ENCODE data around the gene BRD9. TPM values are rescaled to one million over a fixed set of nuclear protein-coding genes. Genes with fewer than 3 reads are reported as not detected.

BRD9 gene
- total RNA-seq, 6 experiments from 2014 or later = 10.7 to 16.7 (median 13.8) TPM

DNA sequence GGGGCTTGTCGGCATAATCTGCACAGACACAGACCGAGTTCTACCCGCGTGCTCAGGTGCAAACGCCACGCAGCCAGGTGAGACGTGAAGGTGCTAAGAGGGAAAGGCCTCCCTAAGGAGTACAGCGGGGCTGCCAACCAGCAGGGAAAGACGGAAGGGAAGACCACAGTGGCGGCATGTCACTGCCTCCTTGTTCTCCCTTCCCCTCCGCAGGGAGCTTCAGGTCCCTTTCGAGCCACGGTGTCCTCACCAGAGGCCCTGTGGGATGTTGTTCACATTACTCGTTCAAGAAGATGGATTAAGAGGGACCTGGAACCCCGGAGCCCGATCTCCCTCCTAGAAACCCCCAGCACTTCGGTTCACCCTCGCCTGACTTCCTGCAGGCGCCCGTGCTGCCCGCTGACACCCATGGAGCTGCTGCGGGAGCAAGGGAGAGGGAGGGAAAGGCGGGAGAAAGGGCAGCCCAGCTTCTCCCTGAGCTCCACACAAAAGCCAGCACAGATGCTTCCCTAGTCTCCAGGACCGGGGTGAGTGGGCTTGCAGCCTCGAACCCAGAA, 686 bp downstream of the BRD9 start:
- intact Hi-C loops (cut with DNase I) = no loop called here
- Histone ChIP-seq H3K4me3 (peak overlapping the region; percentile 79 to 86 (median 82)), H3K27me3 (no peaks in the 10 kb centered on the region), H3K27ac (peak overlapping the region; percentile 58 to 82 (median 76)), H3K36me3 (peaks cover 6 to 32% (median 15%) of the 10 kb centered on the region in 4 donors), H3K4me1 (peaks cover 0 to 9% (median 0%) of the 10 kb centered on the region in 4 donors), H3K9me3 (no peaks in the 10 kb centered on the region)
- TF ChIP-seq POLR2A (IDR thresholded peaks at IDR 0.05) = no peak
- no peak for TF ChIP-seq CTCF (IDR thresholded peaks at IDR 0.05)
- ATAC-seq (peak; percentile 52 to 69 (median 60)), DNase-seq (peak in 1 of 3 donors; percentile 35)
- 13% methylated on average over 16 of the region's 25 CpGs for WGBS (ENCODE audit: insufficient coverage, low coverage, low lambda C conversion rate, missing lambda C conversion rate)

DNA sequence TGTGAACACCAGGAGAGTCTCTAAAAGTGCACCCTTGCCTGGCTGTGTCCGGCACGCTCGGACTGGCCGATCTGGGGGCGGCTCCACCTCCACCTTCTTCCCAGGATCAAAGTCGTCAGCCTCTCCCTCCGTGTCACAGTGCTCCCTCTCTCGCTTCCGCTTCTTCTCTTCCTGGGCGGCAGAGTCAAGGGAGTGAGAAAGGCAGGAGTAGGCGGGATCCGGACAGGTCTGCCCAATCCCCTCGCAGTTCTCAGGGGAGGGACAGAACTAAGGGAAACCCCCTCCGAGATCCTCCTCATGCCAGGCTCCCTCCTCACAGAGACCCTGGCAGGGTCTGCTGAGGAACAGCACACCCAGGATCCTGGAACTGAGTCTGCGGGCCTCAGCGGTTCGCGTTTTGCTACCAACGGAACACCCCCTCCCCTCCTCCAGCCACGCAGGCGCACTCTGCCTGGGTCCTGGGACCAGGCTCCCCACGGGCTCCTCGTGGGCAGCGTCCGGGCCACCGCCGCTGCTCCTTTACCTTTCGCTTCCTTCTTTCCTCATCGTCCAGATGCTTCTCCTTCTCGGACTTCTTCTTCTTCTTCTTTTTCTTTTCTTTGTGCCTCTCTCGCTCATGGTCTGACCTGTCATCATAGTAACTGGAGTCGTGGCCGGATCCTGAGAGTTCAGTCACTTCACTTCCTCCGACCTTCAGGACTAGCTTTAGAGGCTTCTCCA, 1.3 kb downstream of the BRD9 start:
- Histone ChIP-seq H3K36me3 (peaks cover 12 to 38% (median 21%) of the 10 kb centered on the region in 4 donors), H3K27me3 (no peaks in the 10 kb centered on the region), H3K4me3 (peak overlapping the region; percentile 79 to 86 (median 82)), H3K4me1 (peaks cover 0 to 9% (median 0%) of the 10 kb centered on the region in 4 donors), H3K27ac (no peak overlapping the region), H3K9me3 (no peaks in the 10 kb centered on the region)
- 61% methylated on average over 11 of the region's 34 CpGs for WGBS (ENCODE audit: insufficient coverage, low coverage, low lambda C conversion rate, missing lambda C conversion rate)
- ATAC-seq = no peak
- TF ChIP-seq POLR2A (IDR thresholded peaks at IDR 0.05) (no peak), CTCF (IDR thresholded peaks at IDR 0.05) (no peak)
- intact Hi-C loops (cut with DNase I) = no loop called here
- DNase-seq = no peak

DNA sequence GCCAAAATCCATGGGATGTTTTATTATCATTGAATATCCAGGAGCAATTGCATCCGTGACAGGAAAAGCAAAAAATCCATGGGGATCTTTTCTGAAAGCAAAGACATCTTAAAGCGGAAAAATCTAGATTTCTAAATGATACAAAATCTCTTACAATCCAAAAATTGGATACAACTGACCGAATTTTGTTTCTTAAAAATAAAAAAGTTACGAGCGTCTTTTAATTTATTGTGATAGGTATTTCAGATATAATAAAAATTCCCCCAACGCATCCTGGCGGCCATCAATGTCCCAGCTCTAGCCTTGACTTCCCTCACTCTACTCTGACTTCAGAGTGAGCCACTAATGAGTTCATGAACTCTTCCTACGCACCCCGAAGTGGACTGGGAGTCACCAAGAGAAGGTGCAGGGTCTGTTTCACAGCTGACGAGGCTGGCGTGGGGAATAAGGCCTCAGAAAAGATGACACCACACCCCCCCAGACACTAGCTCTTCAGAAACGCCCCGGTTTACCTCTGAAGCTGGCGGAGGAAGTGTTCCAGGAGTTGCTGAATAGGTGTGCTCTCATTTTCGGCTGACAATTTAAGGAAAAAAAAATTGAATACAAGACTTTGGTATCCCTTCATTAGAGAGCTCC, 3.4 kb downstream of the BRD9 start:
- no peak overlapping the region for H3K4me3 ChIP-seq
- H3K4me1 ChIP-seq = peaks cover 0 to 9% (median 0%) of the 10 kb centered on the region in 4 donors
- no peak overlapping the region for H3K27ac ChIP-seq
- DNase-seq (no peak), ATAC-seq (no peak)
- no peaks in the 10 kb centered on the region for H3K9me3 ChIP-seq
- peaks cover 13 to 56% (median 32%) of the 10 kb centered on the region in 4 donors for H3K36me3 ChIP-seq
- intact Hi-C loops (cut with DNase I) = no loop called here
- WGBS (ENCODE audit: insufficient coverage, low coverage, low lambda C conversion rate, missing lambda C conversion rate) = 90% methylated on average over 15 of the region's 15 CpGs
- TF ChIP-seq POLR2A (IDR thresholded peaks at IDR 0.05) (no peak), CTCF (IDR thresholded peaks at IDR 0.05) (no peak)
- H3K27me3 ChIP-seq = no peaks in the 10 kb centered on the region

GRCh38 chr5:888638-889035, 4.0 kb downstream of the BRD9 start:
- Histone ChIP-seq H3K9me3 (no peaks in the 10 kb centered on the region), H3K4me1 (peaks cover 0 to 9% (median 0%) of the 10 kb centered on the region in 4 donors), H3K36me3 (peaks cover 13 to 62% (median 34%) of the 10 kb centered on the region in 4 donors), H3K27ac (no peak overlapping the region), H3K27me3 (no peaks in the 10 kb centered on the region), H3K4me3 (no peak overlapping the region)
- WGBS (ENCODE audit: insufficient coverage, low coverage, low lambda C conversion rate, missing lambda C conversion rate) = 89% methylated on average over 10 of the region's 11 CpGs
- intact Hi-C loops (cut with DNase I) = no loop called here
- TF ChIP-seq POLR2A (IDR thresholded peaks at IDR 0.05) (no peak), CTCF (IDR thresholded peaks at IDR 0.05) (no peak)
- ATAC-seq = no peak
- no peak for DNase-seq

Data from right lobe of liver (tissue), 6 donors.